ENCODE measurements around the gene MARCHF11. TPM values are rescaled to one million over a fixed set of nuclear protein-coding genes. Genes with fewer than 3 reads are reported as not detected.

The MARCHF11 gene
- total and polyA plus RNA-seq, 2 of the 8 experiments (the other 6 are each of a cell fraction or from before 2014, with no cell fraction given), result 0.27 to 0.82 TPM

DNA sequence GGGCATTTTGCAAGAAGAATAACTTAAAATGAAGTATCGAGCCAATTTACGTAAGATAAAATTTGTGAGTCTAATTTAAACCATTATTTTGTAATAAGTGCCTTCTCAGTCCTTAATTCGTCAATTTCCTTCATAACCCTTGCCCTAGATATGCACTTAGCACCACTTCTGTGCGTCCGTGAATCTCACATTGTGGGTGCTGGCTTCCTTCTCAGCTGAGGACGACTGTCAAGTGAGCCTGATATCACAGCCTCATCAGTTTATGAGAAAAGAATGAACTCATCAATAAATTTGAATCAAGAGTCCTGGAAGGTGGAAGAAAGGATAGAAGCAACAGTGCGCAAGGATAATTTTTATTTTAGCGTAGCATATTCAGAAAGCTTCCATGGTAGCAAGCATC, 64.5 kb downstream of the MARCHF11 start (continued):
- TF ChIP-seq ZNF274 (IDR thresholded peaks at IDR 0.05; ENCODE audit: borderline replicate concordance, extremely low read depth, low read length), result no peak
- no peak for TF ChIP-seq TAF1 (IDR thresholded peaks at IDR 0.05; ENCODE audit: low read depth, low read length)
- TF ChIP-seq PHF8 (conservative IDR thresholded peaks at IDR 0.05; ENCODE audit: low read depth, low read length), result no peak
- TF ChIP-seq EZH2 (IDR thresholded peaks at IDR 0.05; ENCODE audit: low read depth, low read length, severe bottlenecking), result no peak
- TF ChIP-seq JUND (IDR thresholded peaks at IDR 0.05; ENCODE audit: low read length), result no peak

Measured in H1 (cell line).